ENCODE results near the gene EHD1.

- TF ChIP-seq, protein P1, sequence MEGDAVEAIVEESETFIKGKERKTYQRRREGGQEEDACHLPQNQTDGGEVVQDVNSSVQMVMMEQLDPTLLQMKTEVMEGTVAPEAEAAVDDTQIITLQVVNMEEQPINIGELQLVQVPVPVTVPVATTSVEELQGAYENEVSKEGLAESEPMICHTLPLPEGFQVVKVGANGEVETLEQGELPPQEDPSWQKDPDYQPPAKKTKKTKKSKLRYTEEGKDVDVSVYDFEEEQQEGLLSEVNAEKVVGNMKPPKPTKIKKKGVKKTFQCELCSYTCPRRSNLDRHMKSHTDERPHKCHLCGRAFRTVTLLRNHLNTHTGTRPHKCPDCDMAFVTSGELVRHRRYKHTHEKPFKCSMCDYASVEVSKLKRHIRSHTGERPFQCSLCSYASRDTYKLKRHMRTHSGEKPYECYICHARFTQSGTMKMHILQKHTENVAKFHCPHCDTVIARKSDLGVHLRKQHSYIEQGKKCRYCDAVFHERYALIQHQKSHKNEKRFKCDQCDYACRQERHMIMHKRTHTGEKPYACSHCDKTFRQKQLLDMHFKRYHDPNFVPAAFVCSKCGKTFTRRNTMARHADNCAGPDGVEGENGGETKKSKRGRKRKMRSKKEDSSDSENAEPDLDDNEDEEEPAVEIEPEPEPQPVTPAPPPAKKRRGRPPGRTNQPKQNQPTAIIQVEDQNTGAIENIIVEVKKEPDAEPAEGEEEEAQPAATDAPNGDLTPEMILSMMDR (IDR thresholded peaks at IDR 0.05), result no peak
- TF ChIP-seq REST (IDR thresholded peaks at IDR 0.05), result no peak
- no peak for TF ChIP-seq EHF (CRISPR knock-in tag; IDR thresholded peaks at IDR 0.05)
- TF ChIP-seq MAX (IDR thresholded peaks at IDR 0.05), result no peak
- TF ChIP-seq JUN (IDR thresholded peaks at IDR 0.05), result no peak
- TF ChIP-seq PHF8 (IDR thresholded peaks at IDR 0.05; ENCODE audit: borderline replicate concordance, low read depth), result no peak
- no peak for TF ChIP-seq EP300 (IDR thresholded peaks at IDR 0.05)
- TF ChIP-seq MAFK (IDR thresholded peaks at IDR 0.05; ENCODE audit: partially characterized antibody), result no peak
- TF ChIP-seq PBX3 (IDR thresholded peaks at IDR 0.05), result no peak
- TF ChIP-seq BHLHE40 (IDR thresholded peaks at IDR 0.05; ENCODE audit: low read depth, low read length), result no peak
- TF ChIP-seq SREBF2 (IDR thresholded peaks at IDR 0.05), result no peak
- no peak for TF ChIP-seq POLR2A (IDR thresholded peaks at IDR 0.05; ENCODE audit: low read length)
Measured at GRCh38 chr11:64879244-64879900, 951 bp upstream of the EHD1 start.

All from A549 (cell line).